Lung (tissue), 12 donors: ENCODE data around the gene SACS. TPM values are rescaled to one million over a fixed set of nuclear protein-coding genes. Genes with fewer than 3 reads are reported as not detected.
A peak's percentile ranks its signal among the peaks of the same experiment; 100 is the strongest.

Experiments
- ATAC-seq: fragments of 200-7000 bp; cut with Tn5 transposase; one replicate; pipeline ENCODE4 v1.9.1; 2020; ENCODE audit warnings: moderate number of reproducible peaks; ENCODE audit not compliant: insufficient read depth, low FRiP score
- DNase-seq, 3 donors: peaks; one replicate each; pipeline ENCODE4 v3.0.0-alpha.2; 2013 to 2017
- H3K27ac ChIP-seq, 2 donors: one replicate each; pipeline ENCODE4 v1.5.1; 2013; ENCODE audit warnings: mild to moderate bottlenecking in 2 of 2, moderate library complexity in 2 of 2, control low read depth in 1 of 2, inconsistent platforms in 1 of 2, low read depth in 1 of 2, low read length in 1 of 2
- H3K27me3 ChIP-seq, 3 donors: one replicate each; pipeline ENCODE4 v1.5.1; 2013; ENCODE audit warnings: low read length in 2 of 3; ENCODE audit not compliant: control insufficient read depth in 3 of 3, insufficient read depth in 3 of 3
- H3K36me3 ChIP-seq, 4 donors: one replicate each; pipeline ENCODE4 v1.5.1; 2013; ENCODE audit warnings: low read length in 4 of 4, mild to moderate bottlenecking in 1 of 4, moderate library complexity in 1 of 4; ENCODE audit not compliant: control insufficient read depth in 4 of 4, insufficient read depth in 4 of 4
- H3K4me1 ChIP-seq, 5 donors: one replicate each; pipeline ENCODE4 v1.5.1; 2013; ENCODE audit warnings: low read length in 5 of 5, mild to moderate bottlenecking in 2 of 5, moderate library complexity in 1 of 5; ENCODE audit not compliant: control insufficient read depth in 5 of 5, insufficient read depth in 5 of 5
- H3K4me3 ChIP-seq: one replicate; pipeline ENCODE4 v1.5.1; 2013; ENCODE audit warnings: mild to moderate bottlenecking, control low read depth, moderate library complexity
- H3K9ac ChIP-seq, 2 donors: one replicate each; pipeline ENCODE4 v1.5.1; 2013; ENCODE audit warnings: low read length in 2 of 2, control low read depth in 1 of 2; ENCODE audit not compliant: insufficient read depth in 1 of 2
- H3K9me3 ChIP-seq, 4 donors: one replicate each; pipeline ENCODE4 v1.5.1; 2013; ENCODE audit warnings: low read length in 3 of 4, mild to moderate bottlenecking in 1 of 4, moderate library complexity in 1 of 4; ENCODE audit not compliant: control insufficient read depth in 4 of 4, insufficient read depth in 3 of 4
- WGBS, 2 donors: extraction: QIAGEN DNeasy Blood & Tissue Kit; methylation state at CpG; one replicate each; pipeline ENCODE4 v1.1.7; 2013; 5-methylcytosine and 5-hydroxymethylcytosine counted together
- polyA plus RNA-seq, 2 donors: library from polyadenylated mRNA; stranded (reverse); fragments of 200-250 nt; gene quantifications; one replicate each; pipeline ENCODE4 v1.2.1, GENCODE V29; 2013
- total RNA-seq, 2 donors: library from RNA; depleted of rRNA in 1 of 2; stranded (reverse); fragments of >200 nt in 1 of 2; gene quantifications; one replicate each; pipeline ENCODE4 v1.2.1, GENCODE V29; 2014 to 2021
- TF ChIP-seq, protein P1 (sequence below): IDR thresholded peaks from 2 replicates; pipeline ENCODE4 v1.5.1; 2012; ENCODE audit warnings: mild to moderate bottlenecking; ENCODE audit errors: control extremely low read depth, extremely low read depth
- donor health status: control.
- donor health status: control.
- donor health status: Bipolar disorder and iron deficiency.
- donor health status: healthy.
- donor health status: DM: yes; HTN: yes; CAD: no.

The SACS gene
- total and polyA plus RNA-seq, 4 donors = 2.5 to 21.7 (median 7.0) TPM

DNA sequence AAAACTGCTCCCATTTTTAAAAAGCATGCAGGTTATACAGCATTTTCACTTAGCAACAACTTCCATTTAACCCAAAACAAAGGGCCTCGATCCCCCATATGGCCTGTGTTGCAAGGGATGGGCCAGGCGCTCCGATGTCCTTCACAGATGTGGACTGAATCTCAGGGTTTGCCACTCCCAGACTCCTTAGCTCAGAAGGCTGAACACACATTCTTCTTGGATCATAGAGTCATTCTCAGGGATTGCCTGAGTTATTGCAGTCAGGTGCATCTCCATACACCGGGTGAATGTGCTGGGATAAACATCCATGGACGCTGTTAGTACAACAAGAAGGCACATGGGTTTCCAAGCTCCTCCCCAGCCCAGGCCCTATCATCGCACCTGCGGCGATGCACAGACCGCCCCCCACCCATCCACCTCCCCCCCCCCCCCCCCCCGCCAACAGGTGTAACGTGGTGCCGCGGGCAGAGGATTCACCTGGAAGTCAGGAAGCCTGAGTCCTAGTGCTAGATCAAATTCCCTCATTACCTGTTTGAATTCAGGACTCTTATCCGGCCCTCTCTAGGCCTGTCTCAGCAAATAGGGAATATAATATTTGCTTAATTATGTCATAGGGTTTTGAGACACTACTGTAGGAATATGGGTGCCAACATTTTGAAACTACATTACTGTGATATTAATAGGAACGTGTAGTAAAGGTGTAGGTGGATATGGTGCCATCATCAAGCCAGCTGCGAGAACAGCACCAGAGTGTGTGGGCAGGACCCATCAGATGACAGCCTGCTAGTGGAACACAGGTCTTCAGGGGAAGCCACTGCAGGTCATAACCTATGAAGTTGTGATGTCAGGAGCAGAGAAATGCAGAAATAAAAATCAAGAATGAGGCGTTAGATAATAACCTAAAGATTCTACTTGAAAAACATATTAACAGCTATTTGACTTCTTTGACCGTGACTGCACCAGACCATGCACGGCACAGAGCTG is 110.9 kb downstream of the SACS start:
- Histone ChIP-seq H3K27ac (no peak overlapping the region), H3K9ac (no peak overlapping the region), H3K27me3 (no peaks in the 10 kb centered on the region), H3K9me3 (no peaks in the 10 kb centered on the region), H3K4me3 (no peak overlapping the region), H3K36me3 (peaks cover 0 to 4% (median 0%) of the 10 kb centered on the region in 4 donors), H3K4me1 (peaks cover 0 to 9% (median 0%) of the 10 kb centered on the region in 5 donors)
- ATAC-seq (no peak), DNase-seq (no peak)
- 87 to 92% methylated on average over 18 of the region's 19 CpGs for WGBS, 2 donors
- TF ChIP-seq, protein P1, sequence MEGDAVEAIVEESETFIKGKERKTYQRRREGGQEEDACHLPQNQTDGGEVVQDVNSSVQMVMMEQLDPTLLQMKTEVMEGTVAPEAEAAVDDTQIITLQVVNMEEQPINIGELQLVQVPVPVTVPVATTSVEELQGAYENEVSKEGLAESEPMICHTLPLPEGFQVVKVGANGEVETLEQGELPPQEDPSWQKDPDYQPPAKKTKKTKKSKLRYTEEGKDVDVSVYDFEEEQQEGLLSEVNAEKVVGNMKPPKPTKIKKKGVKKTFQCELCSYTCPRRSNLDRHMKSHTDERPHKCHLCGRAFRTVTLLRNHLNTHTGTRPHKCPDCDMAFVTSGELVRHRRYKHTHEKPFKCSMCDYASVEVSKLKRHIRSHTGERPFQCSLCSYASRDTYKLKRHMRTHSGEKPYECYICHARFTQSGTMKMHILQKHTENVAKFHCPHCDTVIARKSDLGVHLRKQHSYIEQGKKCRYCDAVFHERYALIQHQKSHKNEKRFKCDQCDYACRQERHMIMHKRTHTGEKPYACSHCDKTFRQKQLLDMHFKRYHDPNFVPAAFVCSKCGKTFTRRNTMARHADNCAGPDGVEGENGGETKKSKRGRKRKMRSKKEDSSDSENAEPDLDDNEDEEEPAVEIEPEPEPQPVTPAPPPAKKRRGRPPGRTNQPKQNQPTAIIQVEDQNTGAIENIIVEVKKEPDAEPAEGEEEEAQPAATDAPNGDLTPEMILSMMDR = no peak

DNA sequence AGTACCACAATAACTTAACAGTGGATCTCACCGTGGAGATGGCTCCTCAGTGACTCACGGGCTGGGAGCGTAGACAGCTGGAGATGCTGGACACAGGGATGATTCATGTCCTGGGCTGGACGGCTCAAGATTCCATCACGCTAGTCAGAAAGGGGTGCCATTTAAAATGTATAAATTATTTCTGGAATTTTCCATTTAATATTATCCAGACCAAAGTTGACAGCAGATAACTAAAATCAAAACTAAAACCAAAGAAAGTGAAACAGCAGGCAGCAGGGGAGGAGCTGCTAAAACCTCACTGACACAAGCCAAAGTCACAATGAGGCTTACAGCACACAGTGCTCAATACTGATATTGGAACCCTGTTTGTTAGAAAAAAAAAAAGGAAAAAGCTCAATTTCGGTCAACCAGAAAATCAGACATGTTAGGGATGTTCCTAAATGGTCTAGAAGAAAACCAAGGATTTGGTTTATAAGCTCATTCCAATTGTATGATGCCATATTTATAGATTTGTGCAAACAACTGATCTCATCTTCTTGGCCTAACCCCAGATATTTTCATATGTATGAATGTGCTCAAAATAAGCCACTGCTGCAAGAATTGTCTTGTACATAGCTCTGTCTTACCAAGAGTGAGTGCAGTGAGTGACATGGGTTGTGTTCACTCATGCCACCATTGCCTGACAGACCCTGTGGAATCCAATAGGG is 111.8 kb downstream of the SACS start:
- TF ChIP-seq, protein P1 = no peak
- Histone ChIP-seq H3K4me1 (peaks cover 0 to 9% (median 0%) of the 10 kb centered on the region in 5 donors), H3K36me3 (peaks cover 0 to 4% (median 0%) of the 10 kb centered on the region in 4 donors), H3K9ac (peak overlapping the region in 1 of 2 donors; percentile 6), H3K27ac (no peak overlapping the region), H3K9me3 (no peaks in the 10 kb centered on the region), H3K4me3 (no peak overlapping the region), H3K27me3 (no peaks in the 10 kb centered on the region)
- ATAC-seq = peak; percentile 47
- WGBS, 2 donors = 50 to 75% methylated on average over 6 of the region's 6 CpGs
- DNase-seq = peak in 2 of 3 donors; percentile 40 to 62

DNA sequence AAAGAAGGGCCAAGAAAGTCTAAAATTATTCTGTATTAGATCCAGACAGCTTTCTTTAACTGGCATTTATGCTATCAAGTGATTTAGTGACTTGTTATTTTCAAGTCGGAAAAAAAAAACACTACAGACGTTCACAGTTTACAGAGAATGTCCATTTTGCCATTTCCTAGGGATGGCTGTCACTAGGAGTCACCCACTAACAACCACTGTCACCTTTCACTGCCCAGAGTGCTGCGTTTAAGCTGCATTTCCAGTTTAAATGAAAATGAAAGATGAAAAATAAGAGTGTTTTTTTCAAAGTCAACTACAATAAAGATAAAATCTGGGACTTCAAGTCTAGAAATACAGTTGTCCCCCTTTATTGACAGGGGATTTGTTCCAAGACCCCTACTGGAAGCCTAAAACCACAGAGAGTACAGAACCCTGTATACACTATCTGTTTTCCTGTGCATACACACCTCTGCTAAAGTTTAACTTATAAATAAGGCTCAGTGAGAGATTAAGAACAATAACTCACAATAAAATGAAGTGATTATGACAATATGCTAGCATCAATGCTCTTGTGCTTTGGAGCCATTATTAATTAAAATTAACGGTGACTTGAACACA is 112.5 kb downstream of the SACS start:
- no peak for ATAC-seq
- H3K9ac ChIP-seq = peak overlapping the region in 1 of 2 donors; percentile 6

More for the DNA sequence above, 112.5 kb downstream of the SACS start:
- no peaks in the 10 kb centered on the region for H3K9me3 ChIP-seq
- peaks cover 0 to 4% (median 0%) of the 10 kb centered on the region in 4 donors for H3K36me3 ChIP-seq
- WGBS, 2 donors = 51 to 78% methylated on average over 4 of the region's 4 CpGs
- H3K27me3 ChIP-seq = no peaks in the 10 kb centered on the region
- TF ChIP-seq, protein P1 = no peak
- peaks cover 0 to 9% (median 0%) of the 10 kb centered on the region in 5 donors for H3K4me1 ChIP-seq
- no peak for DNase-seq
- H3K4me3 ChIP-seq = no peak overlapping the region
- H3K27ac ChIP-seq = no peak overlapping the region
